Measurements from ENCODE around the gene TMEM221. TPM values are rescaled to one million over a fixed set of nuclear protein-coding genes. Genes with fewer than 3 reads are reported as not detected.

TMEM221 gene
- polyA plus RNA-seq, 1 donor from 2014 or later = not detected

- H3K36me3 ChIP-seq (ENCODE audit: insufficient read depth, low read length) = no peaks in the 10 kb centered on the region
Observed at GRCh38 chr19:17393002-17393401, 55.5 kb downstream of the TMEM221 start.

DNA sequence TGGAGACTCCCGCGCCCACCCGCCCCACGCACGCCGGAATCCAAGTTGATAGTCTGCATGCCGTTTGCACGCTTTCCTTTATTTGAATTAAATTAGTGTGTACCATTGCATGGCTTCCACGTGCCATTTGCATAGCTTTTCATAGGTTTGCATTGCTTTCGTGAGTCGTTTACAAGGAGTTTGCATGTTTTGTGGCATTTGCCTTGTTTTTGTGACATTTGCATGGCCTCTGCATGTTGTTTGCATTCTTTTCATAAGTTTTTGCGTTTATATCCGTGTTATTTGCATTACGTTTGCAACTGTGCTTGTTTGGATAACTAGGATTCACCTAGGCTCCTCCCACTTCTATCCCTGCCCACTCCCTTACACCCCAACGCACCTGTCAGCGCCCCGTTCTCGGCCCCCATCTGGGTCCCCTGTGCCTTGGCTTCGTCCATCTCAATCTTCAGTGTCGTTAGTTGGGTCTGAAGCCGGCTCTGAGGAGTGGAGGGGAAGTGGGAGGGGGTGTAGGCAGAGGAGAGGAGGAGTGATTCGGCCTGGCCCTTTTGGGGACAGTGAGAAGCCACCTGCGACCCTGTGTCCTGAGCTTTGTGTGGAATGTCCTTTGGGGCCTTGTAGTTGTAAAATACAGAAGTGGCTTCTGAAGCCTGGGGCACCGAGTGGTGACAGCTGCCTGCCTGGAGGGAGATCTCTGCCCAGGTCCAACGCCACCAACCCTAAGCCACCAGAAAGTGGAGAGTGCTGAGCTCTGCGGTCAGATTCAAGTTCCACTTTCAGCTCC is 56.9 kb downstream of the TMEM221 start:
- no peak overlapping the region for H3K9ac ChIP-seq (ENCODE audit: low read length)
- H3K9me2 ChIP-seq (ENCODE audit: insufficient read depth, low read length) = no peaks in the 10 kb centered on the region
- H3K4me3 ChIP-seq (ENCODE audit: low read length) = peak overlapping the region; percentile 62
- H3K4me2 ChIP-seq (ENCODE audit: low read length) = no peak overlapping the region
- no peak overlapping the region for H2AFZ ChIP-seq (ENCODE audit: low read depth, low read length)
- no peaks in the 10 kb centered on the region for H3K36me3 ChIP-seq (ENCODE audit: insufficient read depth, low read length)
- peaks cover 5% of the 10 kb centered on the region for H3K9me3 ChIP-seq (ENCODE audit: low read length)
- no peak overlapping the region for H3K27ac ChIP-seq (ENCODE audit: low read length)
- TF ChIP-seq SMC3 (conservative IDR thresholded peaks at IDR 0.05; ENCODE audit: poor library complexity) = no peak
- peak; percentile 84 for TF ChIP-seq MXI1 (conservative IDR thresholded peaks at IDR 0.05; ENCODE audit: poor library complexity, severe bottlenecking)
- no peaks in the 10 kb centered on the region for H3K79me2 ChIP-seq (replicated peaks; ENCODE audit: insufficient read depth, low read length)
- no peaks in the 10 kb centered on the region for H4K20me1 ChIP-seq (ENCODE audit: insufficient read depth)
- H3F3A ChIP-seq (ENCODE audit: insufficient read depth, low read length, poor library complexity, severe bottlenecking) = no peaks in the 10 kb centered on the region
- H3K27me3 ChIP-seq (ENCODE audit: insufficient read depth, low read depth, low read length) = peaks cover 15% of the 10 kb centered on the region

More at GRCh38 chr19:17393002-17393401, 55.5 kb downstream of the TMEM221 start:
- no peaks in the 10 kb centered on the region for H3K79me2 ChIP-seq (replicated peaks; ENCODE audit: insufficient read depth, low read length)
- H4K20me1 ChIP-seq (ENCODE audit: insufficient read depth) = no peaks in the 10 kb centered on the region
- H2AFZ ChIP-seq (ENCODE audit: low read depth, low read length) = no peak overlapping the region
- TF ChIP-seq, protein P1, sequence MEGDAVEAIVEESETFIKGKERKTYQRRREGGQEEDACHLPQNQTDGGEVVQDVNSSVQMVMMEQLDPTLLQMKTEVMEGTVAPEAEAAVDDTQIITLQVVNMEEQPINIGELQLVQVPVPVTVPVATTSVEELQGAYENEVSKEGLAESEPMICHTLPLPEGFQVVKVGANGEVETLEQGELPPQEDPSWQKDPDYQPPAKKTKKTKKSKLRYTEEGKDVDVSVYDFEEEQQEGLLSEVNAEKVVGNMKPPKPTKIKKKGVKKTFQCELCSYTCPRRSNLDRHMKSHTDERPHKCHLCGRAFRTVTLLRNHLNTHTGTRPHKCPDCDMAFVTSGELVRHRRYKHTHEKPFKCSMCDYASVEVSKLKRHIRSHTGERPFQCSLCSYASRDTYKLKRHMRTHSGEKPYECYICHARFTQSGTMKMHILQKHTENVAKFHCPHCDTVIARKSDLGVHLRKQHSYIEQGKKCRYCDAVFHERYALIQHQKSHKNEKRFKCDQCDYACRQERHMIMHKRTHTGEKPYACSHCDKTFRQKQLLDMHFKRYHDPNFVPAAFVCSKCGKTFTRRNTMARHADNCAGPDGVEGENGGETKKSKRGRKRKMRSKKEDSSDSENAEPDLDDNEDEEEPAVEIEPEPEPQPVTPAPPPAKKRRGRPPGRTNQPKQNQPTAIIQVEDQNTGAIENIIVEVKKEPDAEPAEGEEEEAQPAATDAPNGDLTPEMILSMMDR (IDR thresholded peaks at IDR 0.05; ENCODE audit: poor library complexity, severe bottlenecking) = no peak
- TF ChIP-seq MXI1 (conservative IDR thresholded peaks at IDR 0.05; ENCODE audit: poor library complexity, severe bottlenecking) (no peak), EZH2 (IDR thresholded peaks at IDR 0.05; ENCODE audit: borderline replicate concordance, insufficient read depth, low read length, poor library complexity, severe bottlenecking) (no peak), EP300 (conservative IDR thresholded peaks at IDR 0.05; ENCODE audit: poor library complexity, severe bottlenecking) (no peak), POLR2AphosphoS5 (IDR thresholded peaks at IDR 0.05) (no peak), TAF1 (IDR thresholded peaks at IDR 0.05; ENCODE audit: low read depth) (no peak), SMC3 (conservative IDR thresholded peaks at IDR 0.05; ENCODE audit: poor library complexity) (no peak), RAD21 (conservative IDR thresholded peaks at IDR 0.05) (no peak)
- TF ChIP-seq, protein P2, sequence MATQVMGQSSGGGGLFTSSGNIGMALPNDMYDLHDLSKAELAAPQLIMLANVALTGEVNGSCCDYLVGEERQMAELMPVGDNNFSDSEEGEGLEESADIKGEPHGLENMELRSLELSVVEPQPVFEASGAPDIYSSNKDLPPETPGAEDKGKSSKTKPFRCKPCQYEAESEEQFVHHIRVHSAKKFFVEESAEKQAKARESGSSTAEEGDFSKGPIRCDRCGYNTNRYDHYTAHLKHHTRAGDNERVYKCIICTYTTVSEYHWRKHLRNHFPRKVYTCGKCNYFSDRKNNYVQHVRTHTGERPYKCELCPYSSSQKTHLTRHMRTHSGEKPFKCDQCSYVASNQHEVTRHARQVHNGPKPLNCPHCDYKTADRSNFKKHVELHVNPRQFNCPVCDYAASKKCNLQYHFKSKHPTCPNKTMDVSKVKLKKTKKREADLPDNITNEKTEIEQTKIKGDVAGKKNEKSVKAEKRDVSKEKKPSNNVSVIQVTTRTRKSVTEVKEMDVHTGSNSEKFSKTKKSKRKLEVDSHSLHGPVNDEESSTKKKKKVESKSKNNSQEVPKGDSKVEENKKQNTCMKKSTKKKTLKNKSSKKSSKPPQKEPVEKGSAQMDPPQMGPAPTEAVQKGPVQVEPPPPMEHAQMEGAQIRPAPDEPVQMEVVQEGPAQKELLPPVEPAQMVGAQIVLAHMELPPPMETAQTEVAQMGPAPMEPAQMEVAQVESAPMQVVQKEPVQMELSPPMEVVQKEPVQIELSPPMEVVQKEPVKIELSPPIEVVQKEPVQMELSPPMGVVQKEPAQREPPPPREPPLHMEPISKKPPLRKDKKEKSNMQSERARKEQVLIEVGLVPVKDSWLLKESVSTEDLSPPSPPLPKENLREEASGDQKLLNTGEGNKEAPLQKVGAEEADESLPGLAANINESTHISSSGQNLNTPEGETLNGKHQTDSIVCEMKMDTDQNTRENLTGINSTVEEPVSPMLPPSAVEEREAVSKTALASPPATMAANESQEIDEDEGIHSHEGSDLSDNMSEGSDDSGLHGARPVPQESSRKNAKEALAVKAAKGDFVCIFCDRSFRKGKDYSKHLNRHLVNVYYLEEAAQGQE (IDR thresholded peaks at IDR 0.05; ENCODE audit: borderline replicate concordance) = no peak
- H3K27me3 ChIP-seq (ENCODE audit: insufficient read depth, low read depth, low read length) = peaks cover 15% of the 10 kb centered on the region
- no peak overlapping the region for H3K27ac ChIP-seq (ENCODE audit: low read length)
- H3K4me2 ChIP-seq (ENCODE audit: low read length) = no peak overlapping the region
- no peaks in the 10 kb centered on the region for H3K9me2 ChIP-seq (ENCODE audit: insufficient read depth, low read length)
- no peak overlapping the region for H3K9ac ChIP-seq (ENCODE audit: low read length)
- peaks cover 5% of the 10 kb centered on the region for H3K9me3 ChIP-seq (ENCODE audit: low read length)
- no peak overlapping the region for H3K4me3 ChIP-seq (ENCODE audit: low read length)
- H3F3A ChIP-seq (ENCODE audit: insufficient read depth, low read length, poor library complexity, severe bottlenecking) = no peaks in the 10 kb centered on the region
